ENCODE measurements around the gene CISD1. TPM values are rescaled to one million over a fixed set of nuclear protein-coding genes. Genes with fewer than 3 reads are reported as not detected.
"Not testable (repeated sequence)": the region's sequence is repeated elsewhere in the genome, so short reads cannot be mapped to it uniquely, and the experiment has no call there.

The CISD1 gene
- 10 to 100 TPM in 3 of 4 donors, 1 to 10 TPM in 1; 3.7 to 32.2 (median 28.1) TPM for total RNA-seq

DNA sequence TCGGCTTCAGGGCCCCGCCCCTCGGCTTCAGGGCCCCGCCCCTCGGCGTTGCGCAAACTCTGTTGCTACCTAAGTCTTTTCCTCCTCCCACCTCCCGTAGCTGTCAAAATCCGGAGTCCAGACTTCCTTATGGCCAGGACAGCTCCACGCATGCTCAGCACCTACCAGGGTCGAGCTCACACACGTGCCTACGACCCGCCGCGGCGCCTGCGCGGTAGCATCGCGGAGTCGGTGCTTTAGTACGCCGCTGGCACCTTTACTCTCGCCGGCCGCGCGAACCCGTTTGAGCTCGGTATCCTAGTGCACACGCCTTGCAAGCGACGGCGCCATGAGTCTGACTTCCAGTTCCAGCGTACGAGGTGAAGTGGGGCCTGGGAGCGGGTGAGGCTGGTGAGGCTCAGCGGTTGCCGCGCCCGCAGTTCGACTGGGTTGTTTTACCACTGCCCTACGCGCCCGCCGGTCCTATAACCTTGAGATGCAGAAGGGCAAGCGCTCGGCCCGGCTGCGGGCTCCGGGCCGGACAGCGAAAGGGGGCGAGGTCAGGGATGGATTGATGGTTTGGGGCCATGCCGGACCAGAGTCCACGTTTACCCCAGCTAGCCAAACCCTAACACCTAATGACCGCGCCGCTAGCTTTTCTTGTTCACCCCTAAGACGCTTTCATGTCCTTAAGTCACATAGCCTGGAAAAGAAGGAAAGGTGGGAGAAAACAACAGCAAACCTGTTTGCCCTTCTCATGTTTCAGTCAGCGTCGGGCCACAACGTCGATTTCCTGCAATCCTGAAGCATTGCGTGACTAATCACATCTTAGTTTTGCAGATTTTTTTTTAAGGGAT lies at the start of gene CISD1:
TSS of gene CISD1 (plus strand) at position 217 of the 836 bp plus-strand sequence. CDS start at position 329, 112 bp downstream.
- peak within 1 kb of the TSS; percentile 92 to 99 (median 99) for H3K27ac ChIP-seq
- intact Hi-C loops (cut with DNase I; ENCODE audit: low total_unique reads), result no loop called here
- no peak for TF ChIP-seq EP300 (IDR thresholded peaks at IDR 0.05; ENCODE audit: low read depth)
- TF ChIP-seq POLR2AphosphoS5 (IDR thresholded peaks at IDR 0.05), result peak; percentile 89 to 95 (median 94)
- TF ChIP-seq, protein P1, sequence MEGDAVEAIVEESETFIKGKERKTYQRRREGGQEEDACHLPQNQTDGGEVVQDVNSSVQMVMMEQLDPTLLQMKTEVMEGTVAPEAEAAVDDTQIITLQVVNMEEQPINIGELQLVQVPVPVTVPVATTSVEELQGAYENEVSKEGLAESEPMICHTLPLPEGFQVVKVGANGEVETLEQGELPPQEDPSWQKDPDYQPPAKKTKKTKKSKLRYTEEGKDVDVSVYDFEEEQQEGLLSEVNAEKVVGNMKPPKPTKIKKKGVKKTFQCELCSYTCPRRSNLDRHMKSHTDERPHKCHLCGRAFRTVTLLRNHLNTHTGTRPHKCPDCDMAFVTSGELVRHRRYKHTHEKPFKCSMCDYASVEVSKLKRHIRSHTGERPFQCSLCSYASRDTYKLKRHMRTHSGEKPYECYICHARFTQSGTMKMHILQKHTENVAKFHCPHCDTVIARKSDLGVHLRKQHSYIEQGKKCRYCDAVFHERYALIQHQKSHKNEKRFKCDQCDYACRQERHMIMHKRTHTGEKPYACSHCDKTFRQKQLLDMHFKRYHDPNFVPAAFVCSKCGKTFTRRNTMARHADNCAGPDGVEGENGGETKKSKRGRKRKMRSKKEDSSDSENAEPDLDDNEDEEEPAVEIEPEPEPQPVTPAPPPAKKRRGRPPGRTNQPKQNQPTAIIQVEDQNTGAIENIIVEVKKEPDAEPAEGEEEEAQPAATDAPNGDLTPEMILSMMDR (IDR thresholded peaks at IDR 0.05), result no peak
- peak; percentile 85 for TF ChIP-seq POLR2A (IDR thresholded peaks at IDR 0.05)
- peaks cover 11 to 53% (median 22%) of the 10 kb centered on the region in 4 donors for H3K4me1 ChIP-seq
- in situ Hi-C loops (cut with MboI; ENCODE audit: low pct_ligation_motif_present in 1 of 4, low pct_unique_long_range_greater_than_20kb in 1 of 4, low sequenced_read_pairs in 3 of 4), result no loop called here
- DNase-seq, result peak; percentile 97
- peak within 1 kb of the TSS; percentile 48 to 84 (median 58) for H3K4me3 ChIP-seq
- WGBS, 2 donors (ENCODE audit: low coverage in 1 of 2), result 0 to 1% methylated on average over 5 to 39 of the region's 66 CpGs
- no peaks in the 10 kb centered on the region for H3K27me3 ChIP-seq
- H3K9me3 ChIP-seq, result no peaks in the 10 kb centered on the region
- H3K36me3 ChIP-seq, result no peaks in the 10 kb centered on the region

DNA sequence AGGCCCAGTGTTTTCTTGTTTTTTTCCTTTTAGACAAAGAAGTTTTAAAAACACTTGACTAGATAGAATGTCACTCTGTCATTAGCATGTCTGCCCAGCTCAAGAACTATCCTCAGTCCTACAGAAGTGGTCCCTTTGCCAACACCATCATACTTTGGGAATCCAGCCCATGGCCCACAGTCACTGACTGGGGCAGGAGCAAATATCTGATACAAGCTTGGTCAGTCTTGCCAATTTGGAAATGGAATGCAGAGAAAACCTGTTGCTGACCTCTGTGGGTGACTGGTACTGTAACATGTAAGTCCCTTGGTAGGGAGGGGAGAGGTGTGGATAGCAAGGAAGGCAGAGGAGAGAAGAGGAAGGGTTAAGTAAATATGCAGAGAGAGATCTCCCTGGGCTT lies 49.1 kb upstream of the CISD1 start:
- TF ChIP-seq, protein P1 (IDR thresholded peaks at IDR 0.05), result no peak
- TF ChIP-seq EP300 (IDR thresholded peaks at IDR 0.05; ENCODE audit: low read depth) (no peak), POLR2AphosphoS5 (IDR thresholded peaks at IDR 0.05) (no peak), POLR2A (IDR thresholded peaks at IDR 0.05) (no peak)
- in situ Hi-C loops (cut with MboI; ENCODE audit: low pct_ligation_motif_present in 1 of 4, low pct_unique_long_range_greater_than_20kb in 1 of 4, low sequenced_read_pairs in 3 of 4) (no loop called here), intact Hi-C loops (cut with DNase I; ENCODE audit: low total_unique reads) (no loop called here)
- Histone ChIP-seq H3K27ac (no peak overlapping the region), H3K4me1 (peaks cover 0 to under 1% (median 0%) of the 10 kb centered on the region in 4 donors), H3K27me3 (no peaks in the 10 kb centered on the region), H3K36me3 (no peaks in the 10 kb centered on the region), H3K9me3 (no peaks in the 10 kb centered on the region), H3K4me3 (no peak overlapping the region)
- no peak for DNase-seq

DNA sequence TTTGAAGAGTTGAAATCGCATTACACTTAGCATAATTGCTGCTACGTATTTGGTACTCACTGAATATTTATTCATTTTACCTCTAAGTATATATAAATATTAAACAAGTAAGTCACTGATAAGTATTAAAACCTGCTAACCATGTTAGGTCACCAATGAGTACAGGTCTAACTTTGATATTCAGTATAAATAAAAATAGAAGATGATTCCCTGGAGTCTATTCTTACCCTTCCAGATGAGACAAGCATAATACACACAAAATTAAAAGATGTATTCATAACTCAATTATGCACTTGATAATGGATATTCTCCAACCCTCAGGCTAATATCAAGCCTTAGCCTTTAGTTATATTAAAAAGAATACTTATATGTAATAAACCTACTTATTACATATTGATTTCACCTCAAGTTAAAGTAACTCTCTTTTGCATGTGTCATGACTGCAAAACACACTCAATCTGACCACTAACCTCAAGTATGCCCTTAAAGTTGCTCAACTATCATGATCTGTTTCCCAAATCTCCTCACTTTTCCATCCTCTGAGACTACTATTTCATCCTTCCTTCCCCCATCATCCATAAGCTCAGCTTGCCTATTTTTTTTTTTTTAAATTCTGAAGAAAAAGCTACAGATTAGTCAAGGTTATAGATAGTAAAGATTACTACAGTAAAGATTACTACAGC lies 48.1 kb upstream of the CISD1 start:
- in situ Hi-C loops (cut with MboI; ENCODE audit: low pct_ligation_motif_present in 1 of 4, low pct_unique_long_range_greater_than_20kb in 1 of 4, low sequenced_read_pairs in 3 of 4) (no loop called here), intact Hi-C loops (cut with DNase I; ENCODE audit: low total_unique reads) (no loop called here)
- WGBS, 2 donors (ENCODE audit: low coverage in 1 of 2), result 94 to 97% methylated on average over 2 of the region's 2 CpGs
- Histone ChIP-seq H3K4me3 (no peak overlapping the region), H3K9me3 (no peaks in the 10 kb centered on the region), H3K27me3 (no peaks in the 10 kb centered on the region), H3K36me3 (no peaks in the 10 kb centered on the region), H3K4me1 (peaks cover 0 to 10% (median under 1%) of the 10 kb centered on the region in 4 donors), H3K27ac (no peak overlapping the region)
- DNase-seq, result no peak
- TF ChIP-seq EP300 (IDR thresholded peaks at IDR 0.05; ENCODE audit: low read depth) (no peak), POLR2AphosphoS5 (IDR thresholded peaks at IDR 0.05) (no peak), POLR2A (IDR thresholded peaks at IDR 0.05) (no peak)
- TF ChIP-seq, protein P1 (IDR thresholded peaks at IDR 0.05), result no peak

DNA sequence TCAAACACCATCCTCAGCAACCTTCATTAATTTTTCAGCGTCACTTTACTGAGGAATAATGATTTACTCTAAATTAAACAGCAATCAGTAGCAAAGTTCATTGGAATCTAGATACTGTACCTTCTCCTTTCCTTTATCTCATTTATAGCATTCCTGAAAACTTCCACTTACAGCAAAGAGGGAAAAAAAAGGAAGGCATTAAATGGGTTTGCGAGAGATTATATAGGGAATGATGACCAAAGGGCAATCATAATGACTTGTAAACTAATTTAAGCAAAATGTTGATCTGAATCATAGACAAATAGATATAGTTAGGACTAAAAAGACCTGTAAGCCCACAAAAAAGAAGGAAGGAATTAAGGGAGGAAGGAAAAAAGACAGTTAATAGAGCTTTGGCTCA lies 43.3 kb upstream of the CISD1 start:
- in situ Hi-C loops (cut with MboI; ENCODE audit: low pct_ligation_motif_present in 1 of 4, low pct_unique_long_range_greater_than_20kb in 1 of 4, low sequenced_read_pairs in 3 of 4) (no loop called here), intact Hi-C loops (cut with DNase I; ENCODE audit: low total_unique reads) (no loop called here)
- Histone ChIP-seq H3K9me3 (no peaks in the 10 kb centered on the region), H3K36me3 (no peaks in the 10 kb centered on the region), H3K4me3 (no peak overlapping the region), H3K4me1 (peaks cover 0 to 18% (median 4%) of the 10 kb centered on the region in 4 donors), H3K27ac (no peak overlapping the region), H3K27me3 (no peaks in the 10 kb centered on the region)
- TF ChIP-seq POLR2A (IDR thresholded peaks at IDR 0.05) (no peak), POLR2AphosphoS5 (IDR thresholded peaks at IDR 0.05) (no peak), EP300 (IDR thresholded peaks at IDR 0.05; ENCODE audit: low read depth) (no peak)
- TF ChIP-seq, protein P1 (IDR thresholded peaks at IDR 0.05), result no peak
- DNase-seq, result no peak
- WGBS, 2 donors (ENCODE audit: low coverage in 1 of 2), result 58 to 76% methylated on average over 2 of the region's 2 CpGs

GRCh38 chr10:58229856-58230255 lies 39.1 kb upstream of the CISD1 start:
- H3K27me3 ChIP-seq; H3K36me3 ChIP-seq; H3K4me3 ChIP-seq; DNase-seq; intact Hi-C loops (cut with DNase I; ENCODE audit: low total_unique reads); in situ Hi-C loops (cut with MboI; ENCODE audit: low pct_ligation_motif_present in 1 of 4, low pct_unique_long_range_greater_than_20kb in 1 of 4, low sequenced_read_pairs in 3 of 4); H3K9me3 ChIP-seq; H3K27ac ChIP-seq: not testable (repeated sequence)
- 83 to 88% methylated on average over 1 to 7 of the region's 7 CpGs for WGBS, 2 donors (ENCODE audit: low coverage in 1 of 2)
- peaks cover 0 to 17% (median 4%) of the 10 kb centered on the region in 4 donors for H3K4me1 ChIP-seq

All from transverse colon (tissue), 4 donors.